Activated CD8-positive, alpha-beta memory T cell treated with anti-CD3 and anti-CD28 coated beads, Interleukin-2, amount 10 ng/mL, durations not matched to agents 7 days and 5 days (primary cell): ENCODE measurements around the gene SLC12A6. TPM values are rescaled to one million over a fixed set of nuclear protein-coding genes. Genes with fewer than 3 reads are reported as not detected.
A peak's percentile ranks its signal among the peaks of the same experiment; 100 is the strongest.

ENCODE experiments used
- ATAC-seq: fragments of 150-1000 bp; cut with Tn5 transposase; one replicate; pipeline ENCODE4 v1.10.0; 2021; ENCODE audit warnings: moderate library complexity
- CTCF ChIA-PET: fragments of 350-600 bp; sonication (Branson Sonifier 250); formaldehyde crosslinking; loops from one replicate; lab custom pipeline; 2021; ENCODE audit warnings: antibody characterized with exemption; lab: Charles Lee
- DNase-seq: peaks from one replicate; pipeline ENCODE4 v3.0.0-alpha.2; 2020
- H3K27ac Mint-ChIP-seq: one replicate; pipeline ENCODE4 v1.8.0; 2021; ENCODE audit warnings: mild to moderate bottlenecking, mixed read lengths
- H3K27me3 Mint-ChIP-seq: one replicate; pipeline ENCODE4 v1.8.0; 2021; ENCODE audit warnings: mixed read lengths
- H3K36me3 Mint-ChIP-seq: one replicate; pipeline ENCODE4 v1.8.0; 2021; ENCODE audit warnings: mild to moderate bottlenecking, mixed read lengths
- H3K4me1 Mint-ChIP-seq: one replicate; pipeline ENCODE4 v1.8.0; 2021; ENCODE audit warnings: mixed read lengths
- H3K4me3 Mint-ChIP-seq: one replicate; pipeline ENCODE4 v1.8.0; 2021; ENCODE audit warnings: mild to moderate bottlenecking, moderate library complexity, mixed read lengths
- H3K9me3 Mint-ChIP-seq: one replicate; pipeline ENCODE4 v1.8.0; 2022; ENCODE audit warnings: low read depth, mixed read lengths
- total RNA-seq, 2 experiments: library from RNA; stranded (reverse); gene quantifications; one replicate each; pipeline ENCODE4 v1.2.3, GENCODE V29; 2021

SLC12A6 gene
- total RNA-seq, 2 experiments from 2014 or later = 28.2 to 55.2 TPM

DNA sequence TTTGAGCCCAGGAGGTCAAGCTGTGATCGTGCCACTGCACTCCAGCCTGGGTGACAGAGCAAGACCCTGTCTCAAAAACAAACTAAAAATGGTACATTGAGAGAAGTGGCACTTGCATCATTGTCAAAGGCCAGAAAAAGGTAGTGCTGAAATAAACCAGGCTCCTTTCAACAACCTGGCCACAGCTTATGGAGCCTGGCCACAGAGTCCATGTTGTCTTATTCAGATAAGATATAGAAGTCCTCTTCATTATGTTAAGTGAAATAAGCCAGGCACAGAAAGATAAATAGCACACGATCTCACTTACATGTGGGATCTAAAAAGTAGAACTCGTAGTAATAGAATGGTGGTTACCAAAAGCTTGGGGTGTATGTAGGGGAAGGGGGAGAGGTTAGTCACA lies 78.0 kb downstream of the SLC12A6 start:
- H3K27me3 Mint-ChIP-seq = no peaks in the 10 kb centered on the region
- H3K4me1 Mint-ChIP-seq = peaks cover 4% of the 10 kb centered on the region
- DNase-seq (no peak), ATAC-seq (no peak)
- CTCF ChIA-PET = no interaction called here
- H3K27ac Mint-ChIP-seq = no peak overlapping the region
- no peaks in the 10 kb centered on the region for H3K9me3 Mint-ChIP-seq
- H3K36me3 Mint-ChIP-seq = peaks cover 16% of the 10 kb centered on the region
- H3K4me3 Mint-ChIP-seq = no peak overlapping the region

- no peak for ATAC-seq
- Mint-ChIP-seq H3K36me3 (peaks cover 24% of the 10 kb centered on the region), H3K27ac (no peak overlapping the region), H3K27me3 (no peaks in the 10 kb centered on the region), H3K4me3 (no peak overlapping the region), H3K4me1 (peaks cover 4% of the 10 kb centered on the region), H3K9me3 (no peaks in the 10 kb centered on the region)
- CTCF ChIA-PET = interaction anchor here (1.2 kb wide), 1 partner anchor 15 kb away, joined by 5 read pairs; no protein-coding TSS in a partner anchor
- DNase-seq = no peak
These were observed 79.4 kb downstream of the SLC12A6 start for GRCh38 chr15:34258151-34258550.

DNA sequence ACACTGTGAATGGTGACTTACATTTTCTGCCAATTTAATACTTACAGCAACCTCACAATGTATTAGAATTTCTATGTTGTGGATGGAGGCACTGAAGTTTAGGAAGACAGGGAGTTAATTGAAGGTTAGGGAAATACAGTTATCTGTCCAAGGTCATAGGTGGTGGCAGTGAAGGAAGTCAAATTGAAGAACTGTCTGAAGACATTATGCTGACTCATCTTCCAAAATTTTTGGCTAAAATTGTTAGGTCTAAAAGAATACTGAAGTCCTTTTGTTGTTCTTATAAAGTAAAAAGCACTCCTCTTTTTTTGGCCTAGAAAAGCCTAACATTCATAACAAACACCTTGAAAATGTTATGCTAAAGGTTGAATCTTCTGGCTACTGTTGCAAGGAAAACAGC lies 85.0 kb downstream of the SLC12A6 start:
- Mint-ChIP-seq H3K36me3 (peaks cover 40% of the 10 kb centered on the region), H3K27ac (no peak overlapping the region), H3K27me3 (no peaks in the 10 kb centered on the region), H3K4me3 (no peak overlapping the region), H3K9me3 (no peaks in the 10 kb centered on the region), H3K4me1 (peaks cover 4% of the 10 kb centered on the region)
- ATAC-seq (no peak), DNase-seq (no peak)
- CTCF ChIA-PET = no interaction called here

GRCh38 chr15:34248190-34248589 lies 89.4 kb downstream of the SLC12A6 start:
- H3K4me3 Mint-ChIP-seq = no peak overlapping the region
- CTCF ChIA-PET = no interaction called here
- H3K27me3 Mint-ChIP-seq = no peaks in the 10 kb centered on the region
- no peaks in the 10 kb centered on the region for H3K9me3 Mint-ChIP-seq
- DNase-seq = no peak
- ATAC-seq = no peak
- H3K27ac Mint-ChIP-seq = no peak overlapping the region
- H3K36me3 Mint-ChIP-seq = peaks cover 29% of the 10 kb centered on the region
- H3K4me1 Mint-ChIP-seq = no peaks in the 10 kb centered on the region

DNA sequence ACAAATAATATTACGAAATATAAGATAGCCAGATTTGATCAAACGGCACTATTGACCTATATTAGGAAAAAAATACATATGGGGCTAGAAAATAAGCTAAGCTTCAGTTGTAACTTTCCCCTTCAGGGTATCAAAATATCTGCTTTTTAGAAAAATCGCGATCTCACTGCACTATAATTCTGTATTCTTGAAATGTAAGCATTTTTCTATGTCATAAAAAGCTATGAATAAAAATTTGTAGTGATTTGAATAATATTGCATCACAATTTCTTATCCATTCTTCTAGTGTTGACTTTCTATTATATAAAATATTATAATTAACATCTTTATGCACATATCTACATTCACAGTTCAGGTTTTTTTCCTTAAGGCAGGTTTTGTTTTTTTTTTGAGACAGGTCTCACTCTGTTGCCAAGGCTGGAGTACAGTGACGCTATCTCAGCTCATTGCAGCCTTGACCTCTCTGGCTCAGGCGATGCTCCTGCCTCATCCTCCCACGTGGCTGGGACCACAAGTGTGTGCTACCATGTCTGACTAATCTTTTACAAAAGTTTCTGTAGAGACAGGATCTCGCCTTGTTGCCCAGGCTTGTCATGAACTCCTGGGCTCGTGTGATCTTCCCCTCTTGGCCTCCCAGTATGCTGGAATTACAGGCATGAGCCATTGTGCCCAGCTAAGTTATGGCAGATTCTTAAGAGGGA lies 91.2 kb downstream of the SLC12A6 start:
- DNase-seq = no peak
- Mint-ChIP-seq H3K27me3 (no peaks in the 10 kb centered on the region), H3K4me3 (no peak overlapping the region), H3K36me3 (peaks cover 26% of the 10 kb centered on the region), H3K4me1 (peaks cover 9% of the 10 kb centered on the region), H3K9me3 (no peaks in the 10 kb centered on the region), H3K27ac (no peak overlapping the region)
- no peak for ATAC-seq
- CTCF ChIA-PET = interaction anchor here (1.9 kb wide), 1 partner anchor 121 kb away, joined by 6 read pairs; the partner anchor contains the start of gene LPCAT4

- DNase-seq = no peak
- Mint-ChIP-seq H3K36me3 (peaks cover 27% of the 10 kb centered on the region), H3K27me3 (no peaks in the 10 kb centered on the region), H3K9me3 (no peaks in the 10 kb centered on the region), H3K4me3 (no peak overlapping the region), H3K27ac (no peak overlapping the region), H3K4me1 (peaks cover 30% of the 10 kb centered on the region)
- no peak for ATAC-seq
- CTCF ChIA-PET = interaction anchor here (1.3 to 3.2 kb wide), 3 partner anchors 15 to 125 kb away, joined by 5 to 26 read pairs (median 6); partner anchors contain the start of gene LPCAT4
These were observed 94.4 kb downstream of the SLC12A6 start for GRCh38 chr15:34243226-34243625.

DNA sequence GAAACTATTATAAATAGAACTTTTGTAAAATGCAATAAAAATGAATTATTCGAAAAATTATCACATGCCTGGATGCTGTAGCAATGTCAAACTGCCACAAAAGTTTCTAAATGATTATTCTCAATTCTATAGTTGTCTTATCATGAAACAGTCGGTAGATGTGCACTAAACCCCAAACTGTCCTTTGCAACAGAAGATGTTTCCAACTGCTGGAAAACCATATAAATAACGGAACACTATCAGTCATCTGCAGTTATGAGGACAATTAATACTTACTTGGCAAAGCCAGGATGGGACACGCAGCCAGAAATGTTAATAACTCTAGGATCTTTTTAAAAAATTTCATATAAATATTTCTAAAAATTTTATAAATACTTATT lies 95.3 kb downstream of the SLC12A6 start:
- CTCF ChIA-PET = interaction anchor here (0.7 to 3.2 kb wide), 17 partner anchors 11 to 126 kb away, joined by 3 to 26 read pairs (median 4); partner anchors contain the start of genes EMC4, LPCAT4, NOP10 and NUTM1
- peaks cover 25% of the 10 kb centered on the region for H3K36me3 Mint-ChIP-seq
- H3K9me3 Mint-ChIP-seq = no peaks in the 10 kb centered on the region

GRCh38 chr15:34241376-34242330 lies 95.9 kb downstream of the SLC12A6 start:
- DNase-seq = peak; percentile 56

More for the DNA sequence above, 95.3 kb downstream of the SLC12A6 start:
- Mint-ChIP-seq H3K4me3 (no peak overlapping the region), H3K27me3 (no peaks in the 10 kb centered on the region), H3K4me1 (peaks cover 30% of the 10 kb centered on the region), H3K27ac (no peak overlapping the region)
- DNase-seq (no peak), ATAC-seq (no peak)

DNA sequence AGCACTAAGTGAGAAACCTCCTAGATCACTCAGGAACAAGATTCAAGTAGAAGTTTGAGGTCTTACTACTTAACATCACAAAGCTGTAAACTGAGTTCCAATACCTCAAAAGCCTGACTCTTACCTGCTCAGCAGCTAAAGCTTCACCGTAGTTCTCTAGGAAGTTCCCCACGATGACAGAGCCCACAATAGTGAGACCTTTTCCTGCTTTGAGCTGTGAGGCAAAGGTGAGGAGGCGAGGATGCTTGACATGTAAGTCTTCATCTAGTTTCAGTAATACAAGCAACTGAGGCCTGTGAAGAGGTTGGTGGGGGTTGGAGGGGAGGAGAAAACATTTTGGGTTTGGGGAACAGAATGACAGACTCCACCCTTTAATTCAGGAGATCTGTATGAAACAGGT lies 97.0 kb downstream of the SLC12A6 start:
- H3K27me3 Mint-ChIP-seq = no peaks in the 10 kb centered on the region

More at GRCh38 chr15:34241376-34242330, 95.9 kb downstream of the SLC12A6 start:
- no peaks in the 10 kb centered on the region for H3K27me3 Mint-ChIP-seq
- H3K4me3 Mint-ChIP-seq = no peak overlapping the region
- no peaks in the 10 kb centered on the region for H3K9me3 Mint-ChIP-seq
- CTCF ChIA-PET = interaction anchor here (0.6 to 3.2 kb wide), 27 partner anchors 9 to 346 kb away, joined by 3 to 26 read pairs (median 4); partner anchors contain the start of genes EMC4, KATNBL1, LPCAT4 and NOP10
- peaks cover 29% of the 10 kb centered on the region for H3K36me3 Mint-ChIP-seq
- peak overlapping the region; percentile 41 for H3K27ac Mint-ChIP-seq
- H3K4me1 Mint-ChIP-seq = peaks cover 30% of the 10 kb centered on the region
- ATAC-seq = peak; percentile 77

GRCh38 chr15:34239151-34239808 lies 98.3 kb downstream of the SLC12A6 start:
- ATAC-seq (peak; percentile 88), DNase-seq (peak; percentile 63)
- CTCF ChIA-PET = no interaction called here
- Mint-ChIP-seq H3K36me3 (peaks cover 35% of the 10 kb centered on the region), H3K4me3 (peak overlapping the region; percentile 31), H3K27ac (peak overlapping the region; percentile 90), H3K27me3 (no peaks in the 10 kb centered on the region), H3K9me3 (no peaks in the 10 kb centered on the region), H3K4me1 (peaks cover 30% of the 10 kb centered on the region)

More for the DNA sequence above, 97.0 kb downstream of the SLC12A6 start:
- no peak overlapping the region for H3K4me3 Mint-ChIP-seq
- H3K4me1 Mint-ChIP-seq = peaks cover 30% of the 10 kb centered on the region
- H3K36me3 Mint-ChIP-seq = peaks cover 39% of the 10 kb centered on the region
- DNase-seq = no peak
- H3K9me3 Mint-ChIP-seq = no peaks in the 10 kb centered on the region
- no peak for ATAC-seq
- peak overlapping the region; percentile 59 for H3K27ac Mint-ChIP-seq
- CTCF ChIA-PET = interaction anchor here (0.6 to 3.2 kb wide), 11 partner anchors 10 to 181 kb away, joined by 3 to 26 read pairs (median 6); partner anchors contain the start of genes KATNBL1, LPCAT4, NOP10 and NUTM1

GRCh38 chr15:34233614-34234013 lies 104.0 kb downstream of the SLC12A6 start:
- H3K4me3 Mint-ChIP-seq = no peak overlapping the region
- no peak for DNase-seq
- H3K27ac Mint-ChIP-seq = no peak overlapping the region
- H3K9me3 Mint-ChIP-seq = no peaks in the 10 kb centered on the region
- H3K36me3 Mint-ChIP-seq = peaks cover 36% of the 10 kb centered on the region
- peaks cover 3% of the 10 kb centered on the region for H3K4me1 Mint-ChIP-seq
- ATAC-seq = no peak
- H3K27me3 Mint-ChIP-seq = no peaks in the 10 kb centered on the region
- CTCF ChIA-PET = interaction anchor here (1.0 to 1.5 kb wide), 2 partner anchors 17 to 24 kb away, joined by 3 read pairs; partner anchors contain the start of gene KATNBL1

DNA sequence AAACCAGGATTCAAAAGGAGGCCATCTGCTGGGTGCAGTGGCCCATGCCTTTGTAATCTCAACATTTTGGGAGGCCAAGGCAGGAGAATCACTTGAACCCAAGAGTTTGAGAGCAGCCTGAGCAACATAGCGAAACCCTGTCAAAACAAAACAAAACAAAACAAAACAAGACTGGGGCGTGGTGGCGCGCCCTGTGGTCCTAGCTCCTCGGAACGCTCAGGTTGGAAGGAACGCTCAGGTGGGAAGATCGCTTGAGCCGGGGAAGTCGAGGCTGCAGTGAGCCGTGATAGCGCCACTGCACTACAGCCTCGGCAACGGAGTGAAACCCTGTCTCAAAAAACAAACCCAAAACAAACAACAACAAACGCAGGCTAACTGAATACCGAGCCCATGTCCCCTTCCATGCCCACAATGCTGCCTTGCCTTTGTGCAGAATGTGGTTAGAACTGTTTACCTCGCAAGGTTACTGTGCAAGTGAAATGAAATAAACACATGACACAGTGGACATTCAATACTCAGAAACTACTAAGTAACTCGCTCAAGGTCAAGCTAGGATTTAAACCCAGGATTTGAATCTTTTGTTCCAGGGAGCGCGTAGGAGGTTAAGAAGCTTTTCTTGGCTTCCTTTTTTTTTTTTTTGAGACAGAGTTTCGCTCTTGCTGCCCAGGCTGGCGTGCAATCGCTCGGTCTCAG lies 113.5 kb downstream of the SLC12A6 start:
- Mint-ChIP-seq H3K36me3 (peaks cover 15% of the 10 kb centered on the region), H3K27me3 (no peaks in the 10 kb centered on the region), H3K27ac (peak overlapping the region; percentile 96), H3K4me3 (peak overlapping the region; percentile 97), H3K9me3 (no peaks in the 10 kb centered on the region), H3K4me1 (peaks cover 29% of the 10 kb centered on the region)
- CTCF ChIA-PET = interaction anchor here (0.6 to 2.7 kb wide), 8 partner anchors 11 to 185 kb away, joined by 3 to 21 read pairs (median 4); partner anchors contain the start of genes AVEN, KATNBL1, LPCAT4 and NOP10
- DNase-seq = no peak
- peak; percentile 15 for ATAC-seq
